C4-2B (cell line): ENCODE data around the gene ADAMTS6.

Source experiments
- H3K27ac ChIP-seq: fragments of 450-650 bp; 2 replicates; pipeline ENCODE4 v1.5.1; 2017
- ZFX ChIP-seq: fragments of 450-650 bp; IDR thresholded peaks from 2 replicates; pipeline ENCODE4 v1.6.1; 2017
- TF ChIP-seq, protein P1 (sequence below): fragments of 450-650 bp; conservative IDR thresholded peaks from 2 replicates; pipeline ENCODE4 v1.5.1; 2017; ENCODE audit warnings: mild to moderate bottlenecking

The ADAMTS6 gene

DNA sequence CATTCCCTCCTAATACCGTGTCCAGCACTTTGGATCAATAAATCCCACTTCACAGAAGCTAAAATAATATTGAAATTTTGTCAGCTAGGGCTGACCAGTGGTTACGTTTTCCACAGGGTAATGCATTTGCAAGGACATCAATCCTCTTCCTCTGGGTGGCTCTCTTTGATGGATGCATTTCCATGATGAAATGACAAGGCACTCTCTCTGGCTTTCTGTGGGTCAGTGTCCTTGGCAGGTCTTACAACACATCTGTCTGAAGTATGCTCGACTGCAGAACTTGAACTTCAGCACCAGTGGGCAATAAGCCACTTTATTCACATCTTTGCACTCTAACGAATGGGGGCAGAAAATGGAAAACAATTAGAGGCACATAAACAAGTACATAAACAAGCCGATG lies 330.1 kb downstream of the ADAMTS6 start:
- no peak for TF ChIP-seq ZFX
- TF ChIP-seq, protein P1, sequence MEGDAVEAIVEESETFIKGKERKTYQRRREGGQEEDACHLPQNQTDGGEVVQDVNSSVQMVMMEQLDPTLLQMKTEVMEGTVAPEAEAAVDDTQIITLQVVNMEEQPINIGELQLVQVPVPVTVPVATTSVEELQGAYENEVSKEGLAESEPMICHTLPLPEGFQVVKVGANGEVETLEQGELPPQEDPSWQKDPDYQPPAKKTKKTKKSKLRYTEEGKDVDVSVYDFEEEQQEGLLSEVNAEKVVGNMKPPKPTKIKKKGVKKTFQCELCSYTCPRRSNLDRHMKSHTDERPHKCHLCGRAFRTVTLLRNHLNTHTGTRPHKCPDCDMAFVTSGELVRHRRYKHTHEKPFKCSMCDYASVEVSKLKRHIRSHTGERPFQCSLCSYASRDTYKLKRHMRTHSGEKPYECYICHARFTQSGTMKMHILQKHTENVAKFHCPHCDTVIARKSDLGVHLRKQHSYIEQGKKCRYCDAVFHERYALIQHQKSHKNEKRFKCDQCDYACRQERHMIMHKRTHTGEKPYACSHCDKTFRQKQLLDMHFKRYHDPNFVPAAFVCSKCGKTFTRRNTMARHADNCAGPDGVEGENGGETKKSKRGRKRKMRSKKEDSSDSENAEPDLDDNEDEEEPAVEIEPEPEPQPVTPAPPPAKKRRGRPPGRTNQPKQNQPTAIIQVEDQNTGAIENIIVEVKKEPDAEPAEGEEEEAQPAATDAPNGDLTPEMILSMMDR = no peak
- no peak overlapping the region for H3K27ac ChIP-seq

DNA sequence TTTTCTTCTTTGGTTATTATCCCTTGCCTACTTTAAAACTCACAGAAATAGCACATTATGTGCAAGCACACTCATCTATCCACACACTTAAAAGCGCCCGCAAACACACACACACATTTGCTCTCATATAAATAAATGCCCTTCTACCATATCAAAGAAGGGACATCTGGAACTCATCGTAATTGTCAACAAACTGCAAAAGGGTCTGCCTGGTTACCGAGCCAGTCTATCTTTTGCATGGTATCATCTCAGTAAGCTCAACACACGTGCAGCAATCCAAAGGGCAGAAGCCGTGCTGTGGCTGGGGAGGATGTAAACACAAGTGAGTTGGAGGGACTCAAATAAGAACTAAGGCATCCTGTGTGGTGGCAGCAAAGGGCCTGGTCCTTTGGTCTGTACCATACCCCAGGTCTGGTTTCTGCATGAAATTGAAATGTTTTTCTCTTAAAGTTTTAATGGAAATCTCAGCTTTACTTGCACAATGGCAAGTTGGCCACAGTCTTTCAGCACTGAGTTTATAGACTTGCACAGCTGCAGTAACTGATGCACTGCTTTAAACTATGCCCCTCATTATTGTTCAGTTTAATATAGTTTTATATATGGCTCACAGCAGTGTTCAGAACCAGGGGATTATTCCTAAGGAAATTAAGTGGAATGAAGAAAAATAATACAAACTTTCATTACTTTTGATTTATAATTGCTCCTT lies 331.0 kb downstream of the ADAMTS6 start:
- H3K27ac ChIP-seq = no peak overlapping the region
- TF ChIP-seq ZFX = no peak

DNA sequence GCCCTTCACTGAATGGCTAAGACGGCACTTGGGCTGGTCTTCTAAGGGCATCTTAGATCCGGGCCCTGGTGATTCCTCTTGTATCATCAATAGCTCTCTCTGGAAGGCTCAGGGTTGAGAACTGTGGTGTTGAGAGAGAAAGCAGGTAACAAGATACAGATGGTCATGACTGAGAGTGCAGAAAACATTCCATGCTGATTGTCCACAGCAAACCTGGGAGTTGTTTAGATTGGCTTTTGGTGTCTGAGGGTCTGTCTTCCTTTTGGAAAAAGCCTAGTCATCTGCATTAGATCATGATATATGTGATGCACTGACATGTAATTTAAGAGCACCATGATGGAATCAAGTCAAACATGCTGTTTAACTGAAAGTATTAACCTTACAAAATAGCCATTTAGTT lies 331.9 kb downstream of the ADAMTS6 start:
- TF ChIP-seq, protein P1 = no peak
- TF ChIP-seq ZFX = no peak
- no peak overlapping the region for H3K27ac ChIP-seq

DNA sequence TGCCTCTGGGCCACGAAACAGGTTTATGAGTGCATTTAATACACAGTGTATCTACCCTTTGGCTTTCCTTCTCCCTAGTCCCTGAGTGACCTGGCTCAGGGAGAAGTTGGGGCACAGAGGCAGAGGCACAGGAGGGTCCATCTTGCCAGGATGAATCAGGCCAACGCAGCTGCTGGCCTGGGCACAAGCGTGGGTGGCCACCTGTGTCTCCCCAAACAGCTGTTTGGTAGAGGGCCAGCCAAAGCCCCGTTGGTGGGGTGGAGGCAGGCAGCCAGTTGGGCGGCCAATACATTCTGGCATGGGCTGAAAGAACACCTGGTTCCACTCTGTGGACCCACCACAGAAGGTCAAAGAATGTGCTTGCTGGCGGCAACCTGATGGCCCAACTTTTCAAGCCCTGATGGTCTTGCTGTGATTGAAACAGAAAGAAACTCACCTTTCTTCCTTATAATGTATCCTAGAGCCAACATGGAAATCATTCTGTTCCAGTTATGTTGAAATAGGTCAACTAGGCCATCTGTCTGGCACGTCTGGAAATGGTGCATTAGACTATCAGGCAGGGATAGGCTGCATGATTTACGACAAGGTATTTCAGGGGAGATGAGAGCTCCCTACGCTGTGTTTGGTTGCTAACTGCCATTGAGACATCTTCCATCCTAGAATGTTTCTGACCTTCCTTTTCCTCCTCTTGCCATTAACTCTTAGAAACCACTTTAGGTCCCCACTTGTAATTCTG lies 337.4 kb downstream of the ADAMTS6 start:
- no peak overlapping the region for H3K27ac ChIP-seq
- no peak for TF ChIP-seq ZFX
- TF ChIP-seq, protein P1 = no peak

DNA sequence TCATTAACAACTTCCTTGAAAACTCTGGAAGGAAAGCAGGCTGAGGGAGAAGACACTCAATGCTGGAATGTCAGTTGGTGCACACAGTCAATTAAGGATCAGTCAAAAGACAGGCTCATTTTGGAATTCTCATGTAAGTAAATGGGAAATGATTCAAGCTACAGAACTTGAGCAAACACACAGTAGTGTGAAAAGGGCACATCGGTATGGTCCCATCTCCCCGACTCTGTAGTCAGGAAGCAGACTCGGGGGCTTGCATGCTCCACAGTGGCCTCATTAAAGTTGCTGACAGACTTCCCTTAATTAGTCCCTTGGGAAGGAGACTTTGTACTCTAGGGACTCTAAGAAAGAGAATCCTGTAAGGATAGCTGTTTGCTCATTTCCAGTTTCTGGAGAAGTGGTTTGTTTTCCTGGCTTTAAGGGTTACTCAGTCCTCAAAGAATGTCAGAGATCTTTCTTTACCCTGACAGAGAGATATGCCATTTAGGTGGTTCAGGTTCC lies 339.2 kb downstream of the ADAMTS6 start:
- no peak for TF ChIP-seq ZFX
- TF ChIP-seq, protein P1 = no peak
- H3K27ac ChIP-seq = no peak overlapping the region

DNA sequence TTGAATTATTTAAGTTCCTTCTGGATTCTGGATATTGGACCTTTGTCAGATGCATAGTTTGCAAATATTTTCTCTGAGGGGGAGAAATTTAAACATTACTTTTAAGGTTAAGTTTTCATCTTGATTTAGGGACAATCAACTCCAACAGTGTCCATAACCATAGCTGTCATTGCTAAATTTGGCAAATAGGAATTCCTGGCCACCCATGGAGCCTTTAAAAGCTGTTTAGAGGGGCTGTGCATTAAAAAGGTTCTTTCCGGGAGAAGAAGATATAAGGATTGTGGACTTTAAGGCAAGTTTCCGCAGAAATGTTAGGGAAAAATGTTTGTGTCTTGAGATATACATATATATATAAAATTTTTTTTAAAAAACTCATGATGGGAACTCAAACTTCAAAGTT lies 339.7 kb downstream of the ADAMTS6 start:
- H3K27ac ChIP-seq = no peak overlapping the region
- TF ChIP-seq ZFX = no peak
- TF ChIP-seq, protein P1 = no peak

DNA sequence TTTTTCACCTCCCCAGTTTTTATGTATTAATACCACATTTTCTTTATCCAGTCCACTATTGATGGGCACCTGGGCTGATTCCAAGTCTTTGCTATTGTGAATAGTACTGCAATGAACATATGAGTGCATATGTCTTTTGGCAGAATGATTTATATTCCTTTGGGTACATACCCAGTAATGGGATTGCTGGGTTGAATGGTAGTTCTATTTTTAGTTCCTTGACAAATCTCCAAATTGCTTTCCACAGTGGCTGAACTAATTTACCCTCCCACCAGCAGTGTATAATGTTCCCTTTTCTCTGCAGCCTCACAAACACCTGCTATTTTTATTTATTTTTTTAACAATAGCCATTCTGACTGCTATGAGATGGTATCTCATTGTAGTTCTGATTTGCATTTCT lies 340.2 kb downstream of the ADAMTS6 start:
- H3K27ac ChIP-seq = no peak overlapping the region
- no peak for TF ChIP-seq ZFX
- TF ChIP-seq, protein P1 = no peak
